Natural killer cell (primary cell): ENCODE data around the gene FUCA2. TPM values are rescaled to one million over a fixed set of nuclear protein-coding genes. Genes with fewer than 3 reads are reported as not detected.

Source experiments
- ATAC-seq, 3 donors: fragments of 150-1000 bp in 2 of 3; fragments of 200-7000 bp in 1 of 3; cut with Tn5 transposase; 1 replicate in 1 of 3; 2 replicates in 2 of 3; pipeline ENCODE4 v1.10.0; 2021; ENCODE audit warnings: mild to moderate bottlenecking in 2 of 3, moderate library complexity in 2 of 3
- DNase-seq, 2 donors: peaks; one replicate each; pipeline versions ENCODE4 v3.0.0 to v3.0.0-alpha.2; 2013 to 2021; ENCODE audit warnings: mixed read lengths in 1 of 2
- H3K27ac ChIP-seq: one replicate; pipeline ENCODE4 v1.5.1; 2013; ENCODE audit warnings: mild to moderate bottlenecking, low read length
- H3K27me3 ChIP-seq: one replicate; pipeline ENCODE4 v1.6.1; 2013; ENCODE audit warnings: low read length; ENCODE audit not compliant: control insufficient read depth, insufficient read depth
- H3K36me3 ChIP-seq: one replicate; pipeline ENCODE4 v1.6.1; 2013; ENCODE audit warnings: low read length; ENCODE audit not compliant: control insufficient read depth, insufficient read depth
- H3K4me1 ChIP-seq: one replicate; pipeline ENCODE4 v1.6.1; 2013; ENCODE audit warnings: low read length; ENCODE audit not compliant: control insufficient read depth, insufficient read depth
- H3K4me3 ChIP-seq: one replicate; pipeline ENCODE4 v1.5.1; 2013; ENCODE audit warnings: low read length
- H3K9me3 ChIP-seq: one replicate; pipeline ENCODE4 v1.6.1; 2013; ENCODE audit warnings: low read length; ENCODE audit not compliant: control insufficient read depth, insufficient read depth
- H3K27ac Mint-ChIP-seq, 2 donors: one replicate each; pipeline ENCODE4 v1.8.0; 2022; ENCODE audit warnings: mild to moderate bottlenecking in 2 of 2, mixed read lengths in 2 of 2, moderate library complexity in 1 of 2
- H3K27me3 Mint-ChIP-seq, 2 donors: one replicate each; pipeline ENCODE4 v1.8.0; 2022; ENCODE audit warnings: low read depth in 2 of 2, mixed read lengths in 2 of 2
- H3K36me3 Mint-ChIP-seq: one replicate; pipeline ENCODE4 v1.8.0; 2022; ENCODE audit warnings: mixed read lengths
- H3K4me1 Mint-ChIP-seq, 2 donors: one replicate each; pipeline ENCODE4 v1.8.0; 2022; ENCODE audit warnings: mixed read lengths in 2 of 2
- H3K4me3 Mint-ChIP-seq: one replicate; pipeline ENCODE4 v1.8.0; 2022; ENCODE audit warnings: mild to moderate bottlenecking, moderate library complexity, mixed read lengths
- H3K9me3 Mint-ChIP-seq, 2 donors: one replicate each; pipeline ENCODE4 v1.8.0; 2022; ENCODE audit warnings: mixed read lengths in 2 of 2
- WGBS: methylation state at CpG from one replicate; pipeline ENCODE4 v1.1.7; 2013; ENCODE audit warnings: missing lambda C conversion rate; ENCODE audit not compliant: insufficient coverage; 5-methylcytosine and 5-hydroxymethylcytosine counted together
- intact Hi-C: fragments of 100-400 bp; cut with micrococcal nuclease; formaldehyde crosslinking; loops from one replicate; pipeline ENCODE4 v1.14.2; 2022
- total RNA-seq, 4 donors: library from RNA; stranded (reverse); fragments of 120-200 nt in 1 of 4; gene quantifications; one replicate each; pipeline versions ENCODE4 v1.2.3 to v1.2.4, GENCODE V29; 2013 to 2022
- TF ChIP-seq, protein P1 (sequence below): fragments of 200-600 bp; IDR thresholded peaks from one replicate; pipeline ENCODE4 v1.8.0; 2022; ENCODE audit warnings: antibody characterized with exemption

Gene FUCA2
- total RNA-seq, 3 donors from 2014 or later (not counting 1 experiment from before 2014, with no cell fraction given): 10.5 to 15.5 (median 13.0) TPM

DNA sequence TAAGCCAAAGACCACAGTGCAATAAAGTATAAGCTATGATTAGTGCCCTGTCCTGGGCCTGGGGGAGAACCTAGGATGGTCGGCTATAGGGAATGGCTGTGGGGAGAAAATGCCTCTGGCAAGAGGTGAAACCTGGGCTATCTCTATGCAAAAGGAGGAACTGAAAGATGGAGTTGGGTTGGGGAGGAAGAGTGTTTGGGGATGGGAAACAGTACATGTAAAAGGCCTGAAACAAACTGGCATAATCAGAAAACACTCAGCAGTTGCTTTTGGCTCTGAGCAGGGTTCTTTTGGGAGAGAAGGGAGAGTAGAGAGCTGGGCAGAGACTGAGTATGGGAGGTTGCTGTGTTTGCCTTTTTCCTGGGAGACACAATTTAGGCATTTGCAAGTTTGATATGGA is 31.9 kb upstream of the FUCA2 start:
- Mint-ChIP-seq H3K9me3 (no peaks in the 10 kb centered on the region), H3K27ac (peak overlapping the region; percentile 22 to 73), H3K4me3 (peak overlapping the region; percentile 6), H3K36me3 (no peaks in the 10 kb centered on the region), H3K4me1 (peaks cover 42 to 46% of the 10 kb centered on the region in 2 donors), H3K27me3 (no peaks in the 10 kb centered on the region)
- TF ChIP-seq, protein P1, sequence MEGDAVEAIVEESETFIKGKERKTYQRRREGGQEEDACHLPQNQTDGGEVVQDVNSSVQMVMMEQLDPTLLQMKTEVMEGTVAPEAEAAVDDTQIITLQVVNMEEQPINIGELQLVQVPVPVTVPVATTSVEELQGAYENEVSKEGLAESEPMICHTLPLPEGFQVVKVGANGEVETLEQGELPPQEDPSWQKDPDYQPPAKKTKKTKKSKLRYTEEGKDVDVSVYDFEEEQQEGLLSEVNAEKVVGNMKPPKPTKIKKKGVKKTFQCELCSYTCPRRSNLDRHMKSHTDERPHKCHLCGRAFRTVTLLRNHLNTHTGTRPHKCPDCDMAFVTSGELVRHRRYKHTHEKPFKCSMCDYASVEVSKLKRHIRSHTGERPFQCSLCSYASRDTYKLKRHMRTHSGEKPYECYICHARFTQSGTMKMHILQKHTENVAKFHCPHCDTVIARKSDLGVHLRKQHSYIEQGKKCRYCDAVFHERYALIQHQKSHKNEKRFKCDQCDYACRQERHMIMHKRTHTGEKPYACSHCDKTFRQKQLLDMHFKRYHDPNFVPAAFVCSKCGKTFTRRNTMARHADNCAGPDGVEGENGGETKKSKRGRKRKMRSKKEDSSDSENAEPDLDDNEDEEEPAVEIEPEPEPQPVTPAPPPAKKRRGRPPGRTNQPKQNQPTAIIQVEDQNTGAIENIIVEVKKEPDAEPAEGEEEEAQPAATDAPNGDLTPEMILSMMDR: no peak
- Histone ChIP-seq H3K27ac (peak overlapping the region; percentile 46), H3K36me3 (no peaks in the 10 kb centered on the region), H3K9me3 (no peaks in the 10 kb centered on the region), H3K4me1 (peaks cover 45% of the 10 kb centered on the region), H3K27me3 (no peaks in the 10 kb centered on the region), H3K4me3 (no peak overlapping the region)
- intact Hi-C loops: no loop called here
- WGBS: 70% methylated on average over 1 of the region's 1 CpG
- DNase-seq (no peak), ATAC-seq (no peak)

- Histone ChIP-seq H3K9me3 (no peaks in the 10 kb centered on the region), H3K27me3 (no peaks in the 10 kb centered on the region), H3K4me1 (peaks cover 51% of the 10 kb centered on the region), H3K27ac (peak overlapping the region; percentile 46), H3K4me3 (no peak overlapping the region), H3K36me3 (no peaks in the 10 kb centered on the region)
- ATAC-seq (no peak), DNase-seq (no peak)
- H3K9me3 Mint-ChIP-seq: no peaks in the 10 kb centered on the region
- no peaks in the 10 kb centered on the region for H3K27me3 Mint-ChIP-seq
- intact Hi-C loops: no loop called here
- TF ChIP-seq, protein P1: no peak
- peak overlapping the region; percentile 22 to 73 for H3K27ac Mint-ChIP-seq
- H3K36me3 Mint-ChIP-seq: no peaks in the 10 kb centered on the region
- 91% methylated on average over 2 of the region's 2 CpGs for WGBS
- peaks cover 45 to 48% of the 10 kb centered on the region in 2 donors for H3K4me1 Mint-ChIP-seq
- no peak overlapping the region for H3K4me3 Mint-ChIP-seq
Measured at GRCh38 chr6:143542888-143543287, 31.4 kb upstream of the FUCA2 start.

DNA sequence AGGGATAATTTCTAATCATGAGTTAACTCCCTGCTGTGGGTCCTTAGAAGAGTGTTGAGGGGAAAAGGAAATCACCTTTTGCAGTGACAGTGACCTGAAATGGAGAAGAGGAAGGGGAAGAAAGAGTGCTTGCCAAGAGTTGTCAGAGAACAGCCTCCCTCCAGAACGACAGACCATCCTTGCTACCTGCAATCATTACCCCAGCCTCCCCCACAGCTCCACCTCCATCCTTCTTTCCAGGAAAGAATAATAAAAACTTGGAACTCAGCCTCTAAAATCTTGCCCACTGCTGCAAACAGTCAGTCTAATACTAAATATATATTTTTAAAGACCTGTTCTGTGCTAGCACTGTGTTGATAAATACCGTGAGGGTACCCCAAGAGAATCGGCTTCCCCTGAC is 28.7 kb upstream of the FUCA2 start:
- no peak for ATAC-seq
- no peak overlapping the region for H3K4me3 Mint-ChIP-seq
- Histone ChIP-seq H3K27me3 (no peaks in the 10 kb centered on the region), H3K4me3 (no peak overlapping the region), H3K4me1 (peaks cover 56% of the 10 kb centered on the region), H3K27ac (peak overlapping the region; percentile 15), H3K9me3 (no peaks in the 10 kb centered on the region), H3K36me3 (no peaks in the 10 kb centered on the region)
- 50% methylated on average over 2 of the region's 3 CpGs for WGBS
- H3K4me1 Mint-ChIP-seq: peaks cover 32 to 48% of the 10 kb centered on the region in 2 donors
- no peaks in the 10 kb centered on the region for H3K27me3 Mint-ChIP-seq
- TF ChIP-seq, protein P1: no peak
- no peak overlapping the region for H3K27ac Mint-ChIP-seq
- no peaks in the 10 kb centered on the region for H3K9me3 Mint-ChIP-seq
- no peaks in the 10 kb centered on the region for H3K36me3 Mint-ChIP-seq
- DNase-seq: no peak
- intact Hi-C loops: no loop called here

GRCh38 chr6:143539734-143540133 is 28.2 kb upstream of the FUCA2 start:
- ATAC-seq (no peak), DNase-seq (peak in 1 of 2 donors; percentile 67)
- Histone ChIP-seq H3K27me3 (no peaks in the 10 kb centered on the region), H3K9me3 (no peaks in the 10 kb centered on the region), H3K4me1 (peaks cover 51% of the 10 kb centered on the region), H3K27ac (peak overlapping the region; percentile 22), H3K36me3 (no peaks in the 10 kb centered on the region), H3K4me3 (no peak overlapping the region)
- TF ChIP-seq, protein P1: no peak
- H3K27me3 Mint-ChIP-seq: no peaks in the 10 kb centered on the region
- peaks cover 29 to 44% of the 10 kb centered on the region in 2 donors for H3K4me1 Mint-ChIP-seq
- H3K36me3 Mint-ChIP-seq: no peaks in the 10 kb centered on the region
- 90% methylated on average over 5 of the region's 7 CpGs for WGBS
- H3K9me3 Mint-ChIP-seq: no peaks in the 10 kb centered on the region
- no peak overlapping the region for H3K27ac Mint-ChIP-seq
- intact Hi-C loops: no loop called here
- H3K4me3 Mint-ChIP-seq: no peak overlapping the region
